ENCODE results near the gene C14orf119. TPM values are rescaled to one million over a fixed set of nuclear protein-coding genes. Genes with fewer than 3 reads are reported as not detected.

C14orf119 gene
- total RNA-seq, 1 donor from 2014 or later: 45.0 TPM

DNA sequence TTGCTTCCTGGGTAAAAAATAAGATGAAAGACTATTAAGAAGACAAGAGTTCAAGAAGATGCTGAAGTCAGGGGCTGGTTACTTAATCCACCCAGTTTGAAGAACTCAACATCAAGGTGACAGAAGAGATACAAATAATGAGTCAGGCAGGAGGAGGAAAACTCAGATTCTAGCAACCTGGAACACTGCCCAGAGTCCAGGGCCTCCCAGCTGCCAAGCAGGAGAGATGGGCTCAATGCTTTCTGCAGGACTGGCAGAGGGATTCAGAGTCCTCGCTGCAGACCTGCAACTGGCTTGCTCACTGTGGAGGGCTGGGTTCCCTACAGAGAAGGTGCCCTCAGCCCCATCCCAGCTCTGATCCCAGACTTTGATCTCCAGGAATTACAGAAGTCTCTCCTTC, 52.4 kb downstream of the C14orf119 start:
- peak in 1 of 2 donors; percentile 19 for DNase-seq (ENCODE audit: low read depth in 2 of 2)

DNA sequence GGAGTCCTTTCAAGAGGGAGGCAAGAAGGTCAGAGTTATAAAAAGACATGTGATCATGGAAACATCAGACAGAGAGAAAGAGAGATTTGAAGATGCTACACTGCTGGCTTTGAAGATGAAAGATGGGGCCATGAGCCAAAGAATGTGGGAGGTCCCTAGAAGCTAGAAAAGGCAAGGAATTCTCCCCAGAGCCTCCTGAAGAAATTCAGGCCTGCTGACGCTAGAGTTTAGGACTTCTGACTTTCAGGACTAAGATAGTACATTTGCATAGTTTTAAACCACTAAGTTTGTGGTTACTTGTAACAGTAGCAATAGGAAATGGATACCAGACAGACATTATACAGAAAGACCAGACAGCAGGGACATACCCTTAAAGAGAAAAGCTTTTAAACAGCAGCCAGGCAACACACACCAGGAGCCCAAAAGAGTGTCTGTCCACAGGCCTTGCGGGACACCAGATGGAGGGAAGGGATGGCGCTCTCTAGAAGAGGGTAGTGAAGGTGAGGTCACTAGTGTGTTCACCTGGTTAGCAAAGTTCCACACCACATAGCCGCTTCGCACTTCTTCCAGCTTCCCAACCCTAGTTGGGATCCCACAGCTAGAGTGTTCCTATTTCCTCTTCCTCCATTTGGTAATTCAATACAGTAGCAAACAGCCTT, 53.4 kb downstream of the C14orf119 start:
- DNase-seq (ENCODE audit: low read depth in 2 of 2): no peak

DNA sequence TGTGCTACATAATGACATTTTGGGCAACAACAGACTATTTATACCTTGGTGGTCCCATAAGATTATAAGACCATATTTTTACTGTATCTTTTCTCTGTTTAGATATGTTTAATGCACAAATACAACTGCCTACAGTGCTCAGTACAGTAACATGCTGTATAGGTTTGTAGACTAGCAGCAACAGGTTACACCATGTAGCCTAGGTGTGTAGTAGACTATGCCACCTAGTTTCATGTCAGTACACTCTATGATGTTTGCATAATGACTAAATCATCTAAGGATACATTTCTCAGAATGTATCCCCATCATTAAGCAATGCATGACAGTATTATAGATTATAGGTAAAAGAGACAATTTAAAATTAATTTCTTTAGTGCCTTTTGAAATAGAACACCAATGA, 54.4 kb downstream of the C14orf119 start:
- no peak for DNase-seq (ENCODE audit: low read depth in 2 of 2)

Other genes starting within 250 kb of the C14orf119 start
- 37.3 and 44.0 TPM in 2 replicates for gene LRP10, start 223.8 kb upstream of the C14orf119 start, total RNA-seq
- gene REM2, start 212.3 kb upstream of the C14orf119 start, total RNA-seq: under 0.01 TPM in 1 of 2 replicates, not detected in the other
- gene RBM23, start 176.4 kb upstream of the C14orf119 start, total RNA-seq: 24.0 and 37.7 TPM in 2 replicates
- gene PRMT5, start 166.1 kb upstream of the C14orf119 start, total RNA-seq: 35.3 and 41.9 TPM in 2 replicates
- gene HAUS4, start 138.4 kb upstream of the C14orf119 start, total RNA-seq: 6.3 and 28.5 TPM in 2 replicates
- 36.0 and 70.2 TPM in 2 replicates for gene AJUBA, start 113.0 kb upstream of the C14orf119 start, total RNA-seq
- gene C14orf93, start 85.4 kb upstream of the C14orf119 start, total RNA-seq: 2.4 and 3.9 TPM in 2 replicates
- 183 and 219 TPM in 2 replicates for gene PSMB5, start 60.6 kb upstream of the C14orf119 start, total RNA-seq
- not detected in 2 replicates for gene PSMB11, start 53.3 kb upstream of the C14orf119 start, total RNA-seq
- gene CDH24, start 38.0 kb upstream of the C14orf119 start, total RNA-seq: 0.60 and 2.0 TPM in 2 replicates
- 32.7 and 48.6 TPM in 2 replicates for gene ACIN1, start 369 bp upstream of the C14orf119 start, total RNA-seq
- not detected in 2 replicates for gene CIROP, start 9.5 kb downstream of the C14orf119 start, total RNA-seq
- gene CEBPE, start 23.8 kb downstream of the C14orf119 start, total RNA-seq: not detected in 2 replicates
- 0.44 TPM in 1 of 2 replicates, not detected in the other for gene SLC7A8, start 88.2 kb downstream of the C14orf119 start, total RNA-seq
- gene RNF212B, start 142.4 kb downstream of the C14orf119 start, total RNA-seq: not detected in 2 replicates
- gene HOMEZ, start 190.6 kb downstream of the C14orf119 start, total RNA-seq: 3.1 and 3.4 TPM in 2 replicates
- gene PPP1R3E, start 207.4 kb downstream of the C14orf119 start, total RNA-seq: 1.5 and 3.6 TPM in 2 replicates
- 9.4 and 14.9 TPM in 2 replicates for gene BCL2L2, start 211.3 kb downstream of the C14orf119 start, total RNA-seq
- 46.2 and 52.8 TPM in 2 replicates for gene PABPN1, start 226.0 kb downstream of the C14orf119 start, total RNA-seq